ENCODE data around the gene RNU6-8. TPM values are rescaled to one million over a fixed set of nuclear protein-coding genes. Genes with fewer than 3 reads are reported as not detected.

Gene RNU6-8
- total RNA-seq, 1 donor from 2014 or later, result not detected

DNA sequence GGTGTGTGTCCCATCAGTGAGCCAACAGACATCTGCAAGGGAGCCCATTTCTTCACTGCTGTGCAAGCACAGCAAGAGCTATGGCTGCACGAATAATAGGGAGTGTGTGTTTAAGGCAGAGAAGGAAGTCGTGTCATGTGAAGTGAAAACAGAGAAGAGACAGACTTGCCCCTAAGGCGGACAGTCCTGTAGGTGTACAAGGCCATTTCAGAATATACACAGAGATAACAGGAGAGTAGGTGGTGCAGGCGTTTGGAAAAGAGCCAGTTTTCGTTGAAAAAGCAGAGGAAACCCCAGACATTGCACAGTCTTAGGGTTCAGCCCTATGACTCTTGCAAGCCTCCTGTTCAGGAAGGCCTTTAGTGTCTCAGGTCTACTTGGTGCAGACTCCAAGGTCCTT lies 46.3 kb upstream of the RNU6-8 start:
- DNase-seq (ENCODE audit: low spot score in 2 of 2), result no peak
- no peak overlapping the region for H3K4me3 ChIP-seq
- H3K4me1 ChIP-seq, result no peaks in the 10 kb centered on the region
- no peaks in the 10 kb centered on the region for H3K27me3 ChIP-seq
- no peaks in the 10 kb centered on the region for H3K9me3 ChIP-seq
- no peaks in the 10 kb centered on the region for H3K36me3 ChIP-seq
- intact Hi-C loops (cut with DNase I), result no loop called here
- TF ChIP-seq, protein P1, sequence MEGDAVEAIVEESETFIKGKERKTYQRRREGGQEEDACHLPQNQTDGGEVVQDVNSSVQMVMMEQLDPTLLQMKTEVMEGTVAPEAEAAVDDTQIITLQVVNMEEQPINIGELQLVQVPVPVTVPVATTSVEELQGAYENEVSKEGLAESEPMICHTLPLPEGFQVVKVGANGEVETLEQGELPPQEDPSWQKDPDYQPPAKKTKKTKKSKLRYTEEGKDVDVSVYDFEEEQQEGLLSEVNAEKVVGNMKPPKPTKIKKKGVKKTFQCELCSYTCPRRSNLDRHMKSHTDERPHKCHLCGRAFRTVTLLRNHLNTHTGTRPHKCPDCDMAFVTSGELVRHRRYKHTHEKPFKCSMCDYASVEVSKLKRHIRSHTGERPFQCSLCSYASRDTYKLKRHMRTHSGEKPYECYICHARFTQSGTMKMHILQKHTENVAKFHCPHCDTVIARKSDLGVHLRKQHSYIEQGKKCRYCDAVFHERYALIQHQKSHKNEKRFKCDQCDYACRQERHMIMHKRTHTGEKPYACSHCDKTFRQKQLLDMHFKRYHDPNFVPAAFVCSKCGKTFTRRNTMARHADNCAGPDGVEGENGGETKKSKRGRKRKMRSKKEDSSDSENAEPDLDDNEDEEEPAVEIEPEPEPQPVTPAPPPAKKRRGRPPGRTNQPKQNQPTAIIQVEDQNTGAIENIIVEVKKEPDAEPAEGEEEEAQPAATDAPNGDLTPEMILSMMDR (IDR thresholded peaks at IDR 0.05), result no peak
- no peak overlapping the region for H3K27ac ChIP-seq

DNA sequence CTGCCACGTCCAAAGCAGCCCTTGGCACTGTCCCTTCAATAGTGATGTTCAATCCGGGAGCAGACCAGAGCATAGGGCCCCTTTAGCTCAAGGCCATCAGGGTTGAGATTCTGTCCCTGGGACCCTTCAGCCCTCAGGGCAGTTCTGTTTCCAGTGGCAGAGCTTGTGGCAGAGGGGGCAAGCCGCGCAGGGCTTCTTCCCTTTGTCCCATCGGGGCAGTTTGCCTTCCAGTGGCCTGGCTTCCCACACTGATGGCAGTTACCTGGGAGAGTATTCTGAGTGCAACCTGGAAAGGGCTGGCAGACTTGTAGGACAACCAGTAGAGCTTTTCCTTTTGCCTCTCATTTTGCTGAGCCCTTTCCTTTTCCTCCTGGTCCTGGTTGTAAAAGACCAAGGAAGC lies 43.7 kb upstream of the RNU6-8 start:
- TF ChIP-seq, protein P1 (IDR thresholded peaks at IDR 0.05), result no peak
- Histone ChIP-seq H3K4me3 (no peak overlapping the region), H3K4me1 (no peaks in the 10 kb centered on the region), H3K27ac (no peak overlapping the region), H3K27me3 (no peaks in the 10 kb centered on the region), H3K9me3 (no peaks in the 10 kb centered on the region), H3K36me3 (no peaks in the 10 kb centered on the region)
- no peak for DNase-seq (ENCODE audit: low spot score in 2 of 2)
- intact Hi-C loops (cut with DNase I), result no loop called here

DNA sequence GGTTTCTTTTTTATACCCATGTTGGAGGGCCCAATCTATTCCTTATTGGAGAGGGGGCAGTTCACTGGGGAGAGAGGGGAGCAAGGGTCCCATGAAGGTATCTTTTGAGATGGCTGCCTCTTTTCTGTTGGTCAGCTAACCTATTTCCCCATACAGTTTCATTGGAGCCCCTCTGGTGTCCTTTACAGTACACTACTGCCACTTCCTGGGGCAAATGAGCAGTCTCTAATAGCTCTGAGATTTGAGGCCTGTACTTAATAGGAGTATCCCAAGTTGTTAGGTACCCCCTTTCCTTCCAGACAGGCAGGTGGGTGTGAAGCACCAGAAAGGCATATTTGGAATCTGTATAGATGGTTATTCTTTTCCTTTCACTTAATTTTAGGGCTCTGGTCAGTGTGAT lies 41.3 kb upstream of the RNU6-8 start:
- H3K27me3 ChIP-seq, result no peaks in the 10 kb centered on the region
- intact Hi-C loops (cut with DNase I), result no loop called here
- H3K4me3 ChIP-seq, result no peak overlapping the region
- H3K9me3 ChIP-seq, result no peaks in the 10 kb centered on the region
- no peak overlapping the region for H3K27ac ChIP-seq
- DNase-seq (ENCODE audit: low spot score in 2 of 2), result no peak
- TF ChIP-seq, protein P1 (IDR thresholded peaks at IDR 0.05), result no peak
- no peaks in the 10 kb centered on the region for H3K36me3 ChIP-seq
- no peaks in the 10 kb centered on the region for H3K4me1 ChIP-seq

DNA sequence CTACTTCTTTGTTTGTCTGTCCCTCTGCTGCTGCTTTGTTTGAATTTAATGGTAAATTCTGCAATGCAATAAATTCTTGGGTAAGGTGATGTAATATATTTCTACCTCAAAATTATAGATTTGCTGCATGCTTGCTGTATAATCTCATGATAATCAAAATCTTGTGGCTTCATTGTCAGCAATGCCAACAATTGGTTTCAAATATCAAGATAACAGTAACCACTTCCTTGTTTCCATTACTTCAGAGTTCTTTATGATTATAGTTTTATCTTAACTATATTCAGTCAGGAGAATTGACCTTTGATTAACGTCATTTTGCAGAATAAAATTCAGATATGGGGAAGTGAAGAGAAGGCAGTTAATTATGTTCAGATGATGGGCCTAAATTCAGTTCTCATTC lies 30.2 kb upstream of the RNU6-8 start:
- intact Hi-C loops (cut with DNase I), result no loop called here
- Histone ChIP-seq H3K4me1 (peaks cover 0 to 3% of the 10 kb centered on the region in 2 donors), H3K27ac (no peak overlapping the region), H3K9me3 (no peaks in the 10 kb centered on the region), H3K27me3 (no peaks in the 10 kb centered on the region), H3K4me3 (no peak overlapping the region), H3K36me3 (no peaks in the 10 kb centered on the region)
- TF ChIP-seq, protein P1 (IDR thresholded peaks at IDR 0.05), result no peak
- DNase-seq (ENCODE audit: low spot score in 2 of 2), result no peak

DNA sequence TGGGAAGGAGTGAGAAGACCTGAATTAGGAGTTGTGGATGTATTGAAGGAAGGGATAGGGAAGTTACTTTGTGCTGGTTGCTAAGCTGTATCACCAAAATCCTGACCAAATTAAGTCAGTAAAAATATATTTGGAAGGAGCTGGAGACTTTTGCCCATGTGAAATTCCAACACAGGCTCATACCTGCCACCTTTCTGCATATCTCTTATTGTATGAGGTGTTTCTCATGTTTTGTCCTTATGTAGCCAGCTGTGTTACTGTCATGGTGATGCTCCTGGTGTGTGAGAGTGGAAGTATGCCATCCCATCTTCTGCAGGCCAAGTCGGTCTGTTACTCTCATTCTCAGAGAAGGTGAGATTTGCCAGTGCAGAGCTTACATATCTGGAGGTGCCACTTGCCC lies 29.4 kb upstream of the RNU6-8 start:
- Histone ChIP-seq H3K4me1 (peaks cover 0 to 3% of the 10 kb centered on the region in 2 donors), H3K9me3 (no peaks in the 10 kb centered on the region), H3K27ac (no peak overlapping the region), H3K27me3 (no peaks in the 10 kb centered on the region), H3K4me3 (no peak overlapping the region), H3K36me3 (no peaks in the 10 kb centered on the region)
- DNase-seq (ENCODE audit: low spot score in 2 of 2), result no peak
- TF ChIP-seq, protein P1 (IDR thresholded peaks at IDR 0.05), result no peak
- intact Hi-C loops (cut with DNase I), result no loop called here

DNA sequence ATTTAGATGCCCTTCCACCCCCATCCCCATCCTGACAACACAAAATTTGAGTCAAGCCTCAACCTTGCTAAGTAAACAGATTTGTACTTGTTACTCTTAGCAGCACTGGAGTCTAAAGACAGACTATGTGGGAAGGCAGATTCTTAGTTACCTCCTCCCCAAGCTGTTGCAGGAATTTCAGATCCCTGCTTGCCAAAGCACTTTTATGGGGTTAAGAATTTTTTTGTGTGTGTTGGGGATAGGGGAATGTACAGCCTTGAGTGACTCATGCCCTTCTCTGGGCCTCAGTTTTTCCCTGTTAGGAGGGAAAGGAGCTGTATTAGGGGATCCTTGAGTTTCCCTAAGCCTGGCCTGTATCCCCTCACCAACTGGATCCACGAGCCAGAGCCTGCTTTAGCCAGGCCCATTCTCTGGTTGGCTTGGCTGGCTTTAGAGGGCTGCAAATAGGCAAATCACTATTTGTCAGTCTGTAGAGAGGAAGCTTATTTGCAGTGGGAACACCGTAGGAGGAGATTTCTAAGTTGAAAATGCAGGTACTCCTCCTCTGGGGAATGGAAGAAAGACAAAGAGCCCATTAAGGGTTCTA lies 27.7 kb upstream of the RNU6-8 start:
- H3K4me1 ChIP-seq, result peaks cover 0 to 3% of the 10 kb centered on the region in 2 donors
- H3K27me3 ChIP-seq, result no peaks in the 10 kb centered on the region
- H3K27ac ChIP-seq, result no peak overlapping the region
- no peaks in the 10 kb centered on the region for H3K9me3 ChIP-seq
- no peak for DNase-seq (ENCODE audit: low spot score in 2 of 2)
- TF ChIP-seq, protein P1 (IDR thresholded peaks at IDR 0.05), result no peak
- no peak overlapping the region for H3K4me3 ChIP-seq
- intact Hi-C loops (cut with DNase I), result no loop called here
- H3K36me3 ChIP-seq, result no peaks in the 10 kb centered on the region
